ENCODE data around the gene FOXP3. TPM values are rescaled to one million over a fixed set of nuclear protein-coding genes. Genes with fewer than 3 reads are reported as not detected.

Gene FOXP3
- total and polyA plus RNA-seq, 2 of the 8 experiments (the other 6 are each of a cell fraction or from before 2014, with no cell fraction given): 0.37 to 0.54 TPM

DNA sequence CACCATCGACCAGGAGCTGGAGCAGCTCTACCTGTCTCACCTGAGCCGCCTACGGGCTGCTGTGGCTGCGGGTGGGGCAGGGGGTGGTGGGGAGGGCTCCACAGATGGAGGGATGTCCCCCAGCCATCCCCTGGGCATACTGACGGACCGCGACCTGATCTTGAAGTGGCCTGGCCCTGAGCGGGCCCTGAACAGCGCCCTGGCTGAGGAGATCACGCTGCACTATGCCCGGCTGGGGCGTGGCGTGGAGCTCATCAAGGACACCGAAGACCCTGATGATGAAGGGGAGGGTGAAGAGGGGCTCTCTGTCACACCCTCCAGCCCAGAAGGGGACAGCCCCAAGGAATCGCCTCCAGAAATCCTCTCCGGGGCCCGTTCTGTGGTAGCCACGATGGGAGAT is 21.6 kb upstream of the FOXP3 start:
- H3K14ac ChIP-seq (ENCODE audit: insufficient read length): no peak overlapping the region
- WGBS, 2 experiments (ENCODE audit: extremely low coverage in 1 of 2, insufficient coverage in 1 of 2, insufficient read length in 1 of 2, insufficient replicate concordance in 2 of 2, low coverage in 1 of 2, low lambda C conversion rate in 2 of 2, missing lambda C conversion rate in 1 of 2): 88% methylated on average over 12 of the region's 18 CpGs; no CpG with 5 or more reads in 1 of the 2 experiments
- no peak overlapping the region for H3K4ac ChIP-seq (replicated peaks; ENCODE audit: insufficient read length, low read depth, low read length)
- ChIA-PET CTCF (ENCODE audit: partially characterized antibody) (interaction anchor here (1.4 kb wide), 1 partner anchor 93 kb away, joined by 5 read pairs; no protein-coding TSS in a partner anchor), POLR2A (ENCODE audit: partially characterized antibody) (interaction anchor here (0.9 to 2.1 kb wide), 3 partner anchors 10 to 27 kb away, joined by 3 to 8 read pairs (median 7); partner anchors contain the start of gene PPP1R3F)
- H3K4me2 ChIP-seq (ENCODE audit: insufficient read depth in 1 of 2, low read depth in 2 of 2, low read length in 2 of 2): no peak overlapping the region
- H2BK5ac ChIP-seq (ENCODE audit: low read depth, low read length): no peak overlapping the region
- no peak overlapping the region for H3K9ac ChIP-seq (replicated peaks in 1 of 4; ENCODE audit: extremely low read depth in 1 of 4, low read depth in 3 of 4, low read length in 3 of 4)
- H3K4me3 ChIP-seq (ENCODE audit: extremely low read depth in 1 of 4, insufficient read depth in 2 of 4, low read depth in 3 of 4, low read length in 4 of 4): no peak overlapping the region
- no peaks in the 10 kb centered on the region for H4K20me1 ChIP-seq (replicated peaks in 1 of 2; ENCODE audit: control insufficient read depth in 1 of 2, insufficient read depth in 2 of 2, low read length in 2 of 2)
- no peak overlapping the region for H4K8ac ChIP-seq (ENCODE audit: extremely low read depth, insufficient read depth, low read length)
- H3K27me3 ChIP-seq (replicated peaks in 1 of 4; ENCODE audit: control insufficient read depth in 3 of 4, extremely low read depth in 1 of 4, insufficient read depth in 3 of 4, low read length in 3 of 4): no peaks in the 10 kb centered on the region
- H3K79me2 ChIP-seq (ENCODE audit: control insufficient read depth in 1 of 2, insufficient read depth in 2 of 2, low read length in 2 of 2): no peaks in the 10 kb centered on the region
- H3K23me2 ChIP-seq (ENCODE audit: low read depth, low read length): no peaks in the 10 kb centered on the region
- no peaks in the 10 kb centered on the region for H3K9me3 ChIP-seq (ENCODE audit: insufficient read depth in 2 of 2, low read depth in 1 of 2, low read length in 1 of 2)
- no peak overlapping the region for H3K56ac ChIP-seq (replicated peaks; ENCODE audit: insufficient read length, low read depth, low read length)
- FAIRE-seq (no peak), DNase-seq (ENCODE audit: low read depth in 1 of 2, low spot score in 2 of 2) (no peak)
- no peaks in the 10 kb centered on the region for H3K79me1 ChIP-seq (ENCODE audit: low read depth, low read length)
- H2BK20ac ChIP-seq (ENCODE audit: low read length): no peak overlapping the region
- no peak overlapping the region for H4K5ac ChIP-seq (ENCODE audit: insufficient read length, low read depth, low read length)
- H3K4me1 ChIP-seq (replicated peaks in 1 of 4; ENCODE audit: control insufficient read depth in 3 of 4, insufficient read depth in 4 of 4, low read length in 3 of 4): no peaks in the 10 kb centered on the region; a peak in 1 of 7 replicates
- no peak overlapping the region for H2BK15ac ChIP-seq (ENCODE audit: low read length)
- no peak overlapping the region for H2AK5ac ChIP-seq (ENCODE audit: low read depth, low read length)
- no peak overlapping the region for H2AFZ ChIP-seq (ENCODE audit: low read length)
- no peak overlapping the region for H3K23ac ChIP-seq (ENCODE audit: insufficient read length)
- no peak overlapping the region for H3K27ac ChIP-seq (ENCODE audit: low read depth, low read length)
- H4K91ac ChIP-seq (replicated peaks; ENCODE audit: insufficient read length, low read length): no peak overlapping the region
- no peak overlapping the region for H2BK12ac ChIP-seq (ENCODE audit: low read depth, low read length)
- no peaks in the 10 kb centered on the region for H3K36me3 ChIP-seq (ENCODE audit: control insufficient read depth in 2 of 4, insufficient read depth in 4 of 4, low read length in 3 of 4)
- no peak overlapping the region for H2BK120ac ChIP-seq (replicated peaks; ENCODE audit: low read depth, low read length)
- H3K18ac ChIP-seq (ENCODE audit: extremely low read depth, low read length): no peak overlapping the region
- TF ChIP-seq SP4 (IDR thresholded peaks at IDR 0.05; ENCODE audit: low read length) (no peak), SIX5 (IDR thresholded peaks at IDR 0.05; ENCODE audit: low read depth, low read length) (no peak), RNF2 (IDR thresholded peaks at IDR 0.05; ENCODE audit: borderline replicate concordance, low read depth, low read length, missing control alignments, poor library complexity, severe bottlenecking) (no peak), MAFK (IDR thresholded peaks at IDR 0.05; ENCODE audit: low read depth, low read length) (no peak), RBBP5 (IDR thresholded peaks at IDR 0.05; ENCODE audit: borderline replicate concordance, low read depth, low read length) (no peak), SIN3A (conservative IDR thresholded peaks at IDR 0.05 in 1 of 2, IDR thresholded peaks at IDR 0.05 in 1 of 2; ENCODE audit: low read depth in 1 of 2, low read length in 2 of 2) (no peak), BRCA1 (IDR thresholded peaks at IDR 0.05; ENCODE audit: low read depth, low read length) (no peak)
- TF ChIP-seq, protein P1, sequence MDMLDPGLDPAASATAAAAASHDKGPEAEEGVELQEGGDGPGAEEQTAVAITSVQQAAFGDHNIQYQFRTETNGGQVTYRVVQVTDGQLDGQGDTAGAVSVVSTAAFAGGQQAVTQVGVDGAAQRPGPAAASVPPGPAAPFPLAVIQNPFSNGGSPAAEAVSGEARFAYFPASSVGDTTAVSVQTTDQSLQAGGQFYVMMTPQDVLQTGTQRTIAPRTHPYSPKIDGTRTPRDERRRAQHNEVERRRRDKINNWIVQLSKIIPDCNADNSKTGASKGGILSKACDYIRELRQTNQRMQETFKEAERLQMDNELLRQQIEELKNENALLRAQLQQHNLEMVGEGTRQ (IDR thresholded peaks at IDR 0.05; ENCODE audit: low read length): no peak
- TF ChIP-seq, protein P2, sequence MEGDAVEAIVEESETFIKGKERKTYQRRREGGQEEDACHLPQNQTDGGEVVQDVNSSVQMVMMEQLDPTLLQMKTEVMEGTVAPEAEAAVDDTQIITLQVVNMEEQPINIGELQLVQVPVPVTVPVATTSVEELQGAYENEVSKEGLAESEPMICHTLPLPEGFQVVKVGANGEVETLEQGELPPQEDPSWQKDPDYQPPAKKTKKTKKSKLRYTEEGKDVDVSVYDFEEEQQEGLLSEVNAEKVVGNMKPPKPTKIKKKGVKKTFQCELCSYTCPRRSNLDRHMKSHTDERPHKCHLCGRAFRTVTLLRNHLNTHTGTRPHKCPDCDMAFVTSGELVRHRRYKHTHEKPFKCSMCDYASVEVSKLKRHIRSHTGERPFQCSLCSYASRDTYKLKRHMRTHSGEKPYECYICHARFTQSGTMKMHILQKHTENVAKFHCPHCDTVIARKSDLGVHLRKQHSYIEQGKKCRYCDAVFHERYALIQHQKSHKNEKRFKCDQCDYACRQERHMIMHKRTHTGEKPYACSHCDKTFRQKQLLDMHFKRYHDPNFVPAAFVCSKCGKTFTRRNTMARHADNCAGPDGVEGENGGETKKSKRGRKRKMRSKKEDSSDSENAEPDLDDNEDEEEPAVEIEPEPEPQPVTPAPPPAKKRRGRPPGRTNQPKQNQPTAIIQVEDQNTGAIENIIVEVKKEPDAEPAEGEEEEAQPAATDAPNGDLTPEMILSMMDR (IDR thresholded peaks at IDR 0.05; ENCODE audit: control extremely low read depth in 1 of 3, insufficient read depth in 1 of 3, low read depth in 1 of 3, low read length in 3 of 3): no peak

All from H1 (cell line).